Measurements from ENCODE around the gene MZT2A.
"Not testable (repeated sequence)": the region's sequence is repeated elsewhere in the genome, so short reads cannot be mapped to it uniquely, and the experiment has no call there.

DNA sequence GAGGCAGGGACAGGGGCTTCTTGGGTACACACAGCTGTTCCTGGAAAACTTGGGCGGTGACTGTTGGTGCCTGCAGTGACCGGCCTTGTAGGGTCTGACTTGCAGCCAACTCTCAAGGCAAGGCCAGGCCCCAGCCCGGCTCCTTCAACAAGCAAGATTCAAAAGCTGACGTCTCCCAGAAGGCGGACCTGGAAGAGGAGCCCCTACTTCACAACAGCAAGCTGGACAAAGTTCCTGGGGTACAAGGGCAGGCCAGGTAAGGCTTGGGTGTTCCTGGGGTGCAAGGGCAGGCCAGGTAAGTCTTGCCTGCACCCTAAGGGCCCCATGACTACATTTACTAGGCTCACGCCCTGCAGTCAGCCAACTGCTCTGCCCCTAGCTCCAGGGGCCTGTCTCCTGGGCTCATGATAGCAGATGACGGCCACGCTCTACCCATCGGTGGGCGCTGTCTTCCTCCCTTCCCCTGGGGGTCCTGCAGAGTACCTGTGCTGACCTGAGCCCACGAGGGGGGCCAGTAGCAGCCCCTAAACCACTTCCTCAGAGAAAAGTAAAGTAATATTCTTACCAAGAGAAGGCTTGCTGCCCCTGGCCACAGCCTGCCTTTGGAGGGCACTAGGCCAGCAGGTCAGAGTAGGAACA is 39.5 kb upstream of the MZT2A start:
- TF ChIP-seq, protein P1, sequence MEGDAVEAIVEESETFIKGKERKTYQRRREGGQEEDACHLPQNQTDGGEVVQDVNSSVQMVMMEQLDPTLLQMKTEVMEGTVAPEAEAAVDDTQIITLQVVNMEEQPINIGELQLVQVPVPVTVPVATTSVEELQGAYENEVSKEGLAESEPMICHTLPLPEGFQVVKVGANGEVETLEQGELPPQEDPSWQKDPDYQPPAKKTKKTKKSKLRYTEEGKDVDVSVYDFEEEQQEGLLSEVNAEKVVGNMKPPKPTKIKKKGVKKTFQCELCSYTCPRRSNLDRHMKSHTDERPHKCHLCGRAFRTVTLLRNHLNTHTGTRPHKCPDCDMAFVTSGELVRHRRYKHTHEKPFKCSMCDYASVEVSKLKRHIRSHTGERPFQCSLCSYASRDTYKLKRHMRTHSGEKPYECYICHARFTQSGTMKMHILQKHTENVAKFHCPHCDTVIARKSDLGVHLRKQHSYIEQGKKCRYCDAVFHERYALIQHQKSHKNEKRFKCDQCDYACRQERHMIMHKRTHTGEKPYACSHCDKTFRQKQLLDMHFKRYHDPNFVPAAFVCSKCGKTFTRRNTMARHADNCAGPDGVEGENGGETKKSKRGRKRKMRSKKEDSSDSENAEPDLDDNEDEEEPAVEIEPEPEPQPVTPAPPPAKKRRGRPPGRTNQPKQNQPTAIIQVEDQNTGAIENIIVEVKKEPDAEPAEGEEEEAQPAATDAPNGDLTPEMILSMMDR (conservative IDR thresholded peaks at IDR 0.05; ENCODE audit: low read length) = not testable (repeated sequence)
- not testable (repeated sequence) for TF ChIP-seq EZH2phosphoT487 (IDR thresholded peaks at IDR 0.05; ENCODE audit: borderline replicate concordance)

Measured in Loucy (cell line).